HG02588 (cell line): ENCODE data around the gene OPALIN.
"Not testable (repeated sequence)": the region's sequence is repeated elsewhere in the genome, so short reads cannot be mapped to it uniquely, and the experiment has no call there.

ENCODE experiments used
- ATAC-seq: cut with Tn5 transposase; IDR thresholded peaks from one replicate; pipeline ENCODE4 v1.9.1; 2021; ENCODE audit warnings: mild to moderate bottlenecking, moderate library complexity; ENCODE audit not compliant: unreplicated experiment

The OPALIN gene

DNA sequence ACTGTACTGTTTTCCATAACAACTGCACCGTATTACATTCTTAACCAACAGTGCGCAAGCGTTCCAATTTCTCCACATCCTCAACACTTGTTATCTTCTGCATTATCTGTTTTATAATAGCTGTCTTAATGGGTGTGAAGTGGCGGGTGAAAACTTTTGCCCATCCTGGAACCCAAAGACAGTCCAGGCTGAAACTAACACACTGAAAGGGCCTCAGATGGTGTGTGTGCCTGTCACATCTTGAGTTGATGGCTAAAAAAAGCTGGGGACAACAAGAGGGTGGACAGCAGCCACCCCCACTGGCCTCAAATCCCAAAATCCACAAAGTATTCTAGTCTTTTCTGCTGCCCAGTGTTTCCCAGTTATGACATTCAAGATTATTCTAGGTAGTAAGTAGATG, 19.4 kb downstream of the OPALIN start:
- ATAC-seq = no peak

DNA sequence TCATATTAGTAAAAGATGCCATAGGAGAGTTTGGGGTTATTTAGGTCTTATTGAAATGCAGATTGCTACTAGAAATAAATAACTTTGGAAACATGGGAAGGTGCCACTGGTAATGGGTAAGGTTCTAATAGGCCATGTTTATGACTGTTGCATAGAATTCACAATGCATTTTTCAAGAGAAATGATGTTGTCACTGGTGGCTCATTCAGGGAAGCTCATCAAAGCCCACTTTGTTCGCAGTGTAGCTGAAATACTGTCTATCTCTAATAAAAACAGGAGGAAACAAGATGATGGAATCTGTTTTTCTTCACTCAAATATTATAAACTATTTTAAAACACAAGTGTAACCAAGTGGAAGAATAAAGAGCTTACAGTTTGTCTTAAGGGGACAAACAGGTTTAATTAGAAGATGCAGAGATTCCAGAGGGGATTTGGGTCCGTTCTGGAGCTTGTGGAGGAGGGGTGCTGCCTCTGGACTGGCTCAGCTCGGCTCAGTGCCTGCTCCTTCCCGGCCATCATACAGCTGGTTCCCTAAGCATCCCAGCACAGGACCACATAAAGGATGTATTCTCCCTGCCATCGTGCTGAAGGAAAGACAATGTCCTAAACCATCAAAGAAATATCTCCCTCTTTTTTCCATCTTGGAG, 20.4 kb downstream of the OPALIN start:
- no peak for ATAC-seq

DNA sequence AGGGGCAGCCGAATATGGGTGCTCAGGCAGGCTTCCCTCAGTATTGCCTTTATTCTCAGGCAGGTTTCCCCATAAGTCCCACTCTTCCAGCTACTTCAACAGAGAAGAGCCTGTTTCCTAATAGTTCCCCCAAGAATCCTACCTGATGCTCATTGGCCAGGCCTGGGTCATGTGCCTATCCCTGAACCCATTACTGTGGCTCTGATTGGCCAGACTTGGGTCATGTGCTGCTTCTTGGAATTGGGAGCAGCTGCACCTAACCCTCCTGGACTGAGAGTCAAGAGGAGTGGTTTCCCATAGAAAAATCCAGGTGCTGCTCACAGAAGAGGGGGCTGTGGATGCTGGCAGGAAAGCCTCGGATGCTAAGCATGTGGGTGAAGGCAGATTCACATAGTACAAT, 21.7 kb downstream of the OPALIN start:
- no peak for ATAC-seq

- no peak for ATAC-seq
Measured at GRCh38 chr10:96334616-96335526, 23.9 kb downstream of the OPALIN start.

DNA sequence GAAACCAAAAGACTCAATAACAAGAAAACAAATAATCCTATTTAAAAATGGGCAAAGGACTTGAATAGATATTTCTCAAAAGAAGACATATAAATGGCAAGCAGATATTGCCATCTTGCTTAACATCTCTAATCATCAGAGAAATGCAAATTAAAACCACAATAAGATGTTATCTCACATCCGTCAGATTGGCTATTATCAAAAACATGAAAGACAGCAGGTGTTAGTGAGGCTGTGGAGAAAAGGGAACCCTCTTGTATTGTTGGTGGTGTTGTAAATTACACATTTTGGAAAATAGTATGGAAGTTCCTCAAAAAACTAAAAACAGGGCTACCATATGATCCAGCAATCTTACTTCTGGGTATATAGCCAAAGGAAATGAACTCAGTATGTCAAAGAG, 25.7 kb downstream of the OPALIN start:
- no peak for ATAC-seq

GRCh38 chr10:96327462-96327861, 31.3 kb downstream of the OPALIN start:
- ATAC-seq = no peak

DNA sequence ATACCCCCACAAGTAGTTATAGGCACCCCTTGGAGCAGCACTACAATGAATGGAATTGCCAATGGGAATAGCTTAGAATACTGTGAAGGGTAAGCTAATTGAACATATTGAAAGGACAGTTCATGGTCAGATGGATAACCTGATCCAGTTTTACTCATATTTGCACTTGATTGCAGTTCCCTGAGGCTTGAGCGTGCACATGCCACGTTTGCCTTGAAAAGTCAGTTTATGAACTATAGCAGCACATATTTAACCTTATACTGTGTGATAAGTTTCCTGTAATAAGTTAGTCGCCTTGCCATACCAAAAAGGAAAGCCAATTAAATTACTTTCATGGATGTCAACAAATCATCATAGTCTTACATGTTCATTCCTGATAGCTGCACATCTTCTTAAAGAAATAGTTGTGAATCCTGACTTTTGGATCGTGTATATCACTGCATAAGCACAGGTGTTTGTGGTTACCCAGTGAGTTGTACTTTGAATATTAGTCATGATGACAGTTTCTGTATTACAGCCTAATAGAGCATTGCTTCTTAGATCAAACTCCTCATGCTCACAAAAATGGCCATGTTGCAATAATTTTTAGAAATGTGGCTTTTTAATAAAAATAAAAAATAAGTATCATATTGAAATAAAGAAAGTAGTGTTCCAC, 33.0 kb downstream of the OPALIN start:
- peak; percentile 94 for ATAC-seq

DNA sequence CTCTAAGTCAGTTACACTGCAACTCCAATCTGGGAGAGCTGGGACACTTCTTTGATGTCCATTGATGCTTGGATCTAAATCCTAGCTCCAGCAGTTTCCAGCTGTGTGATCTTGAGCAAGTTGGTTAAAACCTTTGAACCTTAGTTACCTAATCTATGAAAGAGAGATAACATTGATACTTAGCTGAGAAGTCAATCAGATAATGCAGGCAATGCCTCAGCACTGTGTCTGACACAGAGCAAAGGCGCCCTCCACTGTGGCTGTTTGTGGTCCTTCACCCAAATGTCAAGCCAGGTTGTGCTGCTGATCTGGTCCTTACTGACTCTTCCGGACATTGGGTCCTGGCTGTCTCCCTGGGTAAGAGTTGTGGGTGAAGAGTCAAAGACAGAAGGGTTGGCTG, 34.4 kb downstream of the OPALIN start:
- no peak for ATAC-seq

DNA sequence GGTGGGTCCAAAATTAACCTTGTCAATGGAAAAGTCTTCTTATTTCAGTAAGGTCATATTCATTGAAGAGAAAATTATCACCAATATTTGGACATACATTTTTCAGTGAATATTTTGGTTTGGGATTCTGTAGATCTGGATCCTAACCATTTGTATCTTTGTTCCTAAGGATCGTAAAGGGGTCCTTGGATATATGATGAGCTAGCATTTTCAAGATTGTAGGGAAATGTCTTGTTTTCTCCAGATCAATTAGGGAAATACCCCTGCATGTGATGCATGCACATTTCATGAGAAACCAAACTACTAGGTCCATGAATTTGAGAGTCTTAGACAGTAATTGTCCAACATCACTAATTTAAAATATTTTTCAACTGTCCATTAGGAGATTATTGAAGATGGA, 36.5 kb downstream of the OPALIN start:
- ATAC-seq = no peak

DNA sequence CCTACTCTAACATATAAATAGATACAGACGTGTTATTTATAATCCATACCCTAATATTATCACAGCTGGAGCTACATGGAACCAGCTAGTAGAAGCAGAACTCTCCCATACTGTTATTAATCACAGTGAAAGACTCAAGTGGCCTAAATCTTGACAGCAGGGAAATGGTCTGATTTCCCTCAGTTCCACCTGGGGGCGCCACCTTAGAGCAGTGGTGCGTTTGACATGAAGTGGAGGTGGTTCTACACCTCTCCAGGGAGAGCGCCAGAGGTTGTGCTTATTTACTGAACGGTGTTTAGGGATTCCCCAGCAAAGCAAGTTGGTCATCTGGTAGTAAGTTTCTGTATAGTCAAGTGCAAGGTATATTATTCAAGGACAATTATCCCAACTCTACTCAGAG, 37.0 kb downstream of the OPALIN start:
- no peak for ATAC-seq

DNA sequence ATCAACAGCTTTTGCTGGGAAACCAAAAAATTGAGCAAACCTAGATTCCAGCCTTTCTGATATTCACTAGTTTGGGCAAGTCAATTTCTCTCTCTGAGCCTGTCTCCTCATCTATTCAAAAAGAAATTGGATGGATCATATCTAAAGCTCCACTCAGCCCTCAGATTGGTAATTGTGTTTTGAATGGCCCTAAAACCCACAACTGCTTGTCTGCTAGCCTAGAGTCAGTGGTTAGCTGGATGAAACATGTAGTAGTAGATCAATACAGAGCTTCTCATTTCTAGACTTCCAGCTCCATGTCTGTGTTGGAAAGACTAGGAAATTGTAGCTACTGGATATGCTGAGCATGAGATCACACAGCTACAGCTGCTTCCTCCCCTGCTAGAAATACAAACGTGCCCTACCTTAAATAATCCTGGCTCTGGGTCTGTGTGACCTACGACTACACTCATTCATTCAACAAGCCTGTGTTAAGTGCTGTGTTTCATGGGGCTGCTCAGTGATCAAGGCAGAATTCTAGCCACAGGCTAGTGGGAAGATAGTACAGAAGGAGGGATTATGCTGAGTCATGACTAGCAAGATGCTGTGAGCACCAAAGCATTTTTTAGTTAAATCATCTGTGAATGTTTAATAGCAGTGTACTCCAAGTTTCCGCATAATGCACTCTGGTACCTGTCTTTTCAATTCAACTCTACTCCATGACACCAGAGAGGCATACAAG, 38.9 kb downstream of the OPALIN start:
- no peak for ATAC-seq

DNA sequence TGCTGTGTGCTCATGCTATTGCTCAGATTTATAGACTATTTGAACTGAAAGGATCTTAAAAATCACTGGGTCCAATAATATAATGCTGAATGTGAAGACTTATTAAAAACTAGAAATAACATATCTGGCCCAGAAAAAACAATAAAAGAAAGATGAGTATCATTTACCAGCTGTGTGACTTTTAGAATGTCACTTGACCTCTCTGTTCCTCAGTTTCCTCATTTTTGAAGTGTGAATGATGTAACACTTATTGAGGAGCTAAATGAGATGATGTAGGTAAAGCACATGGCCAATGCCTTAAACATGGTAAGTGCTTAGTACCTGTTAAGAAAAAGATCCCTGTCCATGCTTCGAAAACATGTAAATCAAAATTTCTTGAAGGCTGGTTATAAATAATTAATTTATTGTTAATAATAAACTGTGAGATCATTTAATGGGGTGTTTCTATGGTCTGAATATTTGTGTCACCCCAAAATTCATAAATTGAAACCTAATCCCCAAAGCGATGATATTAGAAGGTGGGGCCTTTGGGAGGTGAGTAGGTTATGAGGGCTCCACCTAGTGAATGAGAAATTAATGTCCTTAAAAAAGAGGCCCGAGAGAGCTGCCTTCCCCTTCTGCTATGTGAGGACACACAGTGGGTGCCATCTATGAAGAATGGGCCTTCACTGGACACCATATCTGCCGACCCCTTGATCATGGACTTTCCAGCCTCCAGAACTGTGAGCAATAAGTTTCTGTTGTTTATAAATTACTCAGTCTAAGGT, 41.6 kb downstream of the OPALIN start:
- no peak for ATAC-seq

DNA sequence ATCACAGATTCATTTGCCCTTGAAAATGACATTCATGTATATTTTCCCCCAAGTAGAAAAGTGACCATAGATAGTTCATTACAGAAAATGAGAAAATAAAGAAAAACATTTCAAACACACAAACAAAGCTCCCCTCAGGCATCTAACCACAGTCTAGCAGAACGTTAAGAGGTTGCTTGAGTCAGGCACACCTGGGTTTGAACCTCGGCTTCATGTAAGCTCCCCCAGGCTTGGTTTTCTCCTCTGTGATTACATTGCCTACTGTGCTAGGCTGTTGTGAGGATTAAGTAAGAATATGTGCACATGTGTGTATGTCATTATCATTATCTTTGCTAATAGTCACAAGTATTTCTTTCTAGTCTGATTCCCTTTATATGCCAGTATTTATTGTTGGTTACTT, 45.5 kb downstream of the OPALIN start:
- no peak for ATAC-seq

DNA sequence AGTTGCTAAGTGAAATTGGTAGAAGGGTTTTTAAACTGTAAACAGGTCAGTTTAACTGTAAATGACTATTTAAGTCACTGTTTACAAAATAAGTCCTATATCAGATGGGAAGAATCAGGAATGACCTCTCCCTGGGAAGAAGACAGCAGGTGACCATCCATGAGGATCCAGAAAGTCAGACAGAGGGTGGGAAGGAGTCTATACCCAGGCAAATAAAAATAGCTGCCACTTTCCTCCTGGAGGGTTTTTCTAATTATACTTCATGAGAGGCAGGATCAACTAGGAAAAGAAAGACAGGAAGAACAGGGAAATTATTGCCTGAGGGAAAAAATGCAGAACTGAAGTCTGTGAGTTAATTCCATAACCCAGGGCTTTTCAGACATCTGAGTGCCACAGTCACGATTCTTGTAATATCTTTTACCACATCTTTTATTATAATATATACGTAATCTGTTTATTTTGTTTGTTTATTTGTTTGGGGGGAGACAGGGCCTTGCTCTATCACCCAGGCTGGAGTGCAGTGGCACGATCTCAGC, 47.6 kb downstream of the OPALIN start:
- no peak for ATAC-seq

DNA sequence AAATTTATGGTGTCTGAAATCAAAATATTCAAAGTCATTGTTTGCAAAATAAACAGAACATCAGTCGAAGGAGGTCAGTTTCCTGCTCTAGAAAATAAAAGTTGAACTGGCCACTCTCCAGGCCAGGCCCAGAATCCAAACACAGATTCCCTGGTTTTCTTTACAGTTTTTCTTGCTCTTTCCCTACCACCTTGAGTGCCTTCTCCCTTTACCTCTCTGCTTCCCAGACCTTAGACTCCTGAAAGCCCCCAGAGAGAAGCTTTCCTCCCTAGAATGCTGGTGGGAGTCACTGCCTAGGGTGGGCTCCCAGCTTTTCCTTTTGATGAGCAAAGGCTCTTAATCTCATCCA, 48.5 kb downstream of the OPALIN start:
- ATAC-seq = no peak

DNA sequence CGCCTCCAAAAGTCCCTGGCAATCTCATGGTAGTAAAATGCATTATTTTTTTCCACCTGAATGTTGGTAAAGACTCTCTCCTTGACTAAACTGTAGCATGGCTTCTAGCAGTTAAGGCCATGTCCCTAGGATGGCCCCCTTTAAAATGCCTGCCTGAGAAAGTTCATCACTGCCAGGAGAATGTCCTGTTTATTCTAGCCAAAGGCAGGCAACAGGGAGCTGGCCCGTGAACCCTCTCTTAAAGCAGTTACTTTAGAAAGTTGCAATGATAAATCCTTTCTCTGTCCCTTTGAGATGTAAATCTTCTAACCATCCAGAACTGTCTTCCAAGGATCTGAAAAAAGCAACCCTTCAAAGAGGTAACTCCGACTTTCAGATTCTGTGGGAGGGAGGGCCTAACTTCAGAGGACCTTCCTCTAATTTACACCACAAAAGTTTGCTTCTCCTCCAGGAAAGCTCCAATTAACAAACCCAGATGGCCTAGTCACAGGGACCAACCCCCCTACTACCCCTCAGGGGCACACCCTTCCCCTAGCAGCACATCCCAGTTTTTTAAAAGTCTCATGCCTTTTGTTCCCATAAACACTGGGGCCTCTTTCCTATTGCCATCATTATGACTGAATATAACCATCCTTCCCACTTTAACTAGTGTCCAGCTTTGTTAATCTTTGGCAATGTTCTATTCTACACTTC, 49.0 kb downstream of the OPALIN start:
- no peak for ATAC-seq

DNA sequence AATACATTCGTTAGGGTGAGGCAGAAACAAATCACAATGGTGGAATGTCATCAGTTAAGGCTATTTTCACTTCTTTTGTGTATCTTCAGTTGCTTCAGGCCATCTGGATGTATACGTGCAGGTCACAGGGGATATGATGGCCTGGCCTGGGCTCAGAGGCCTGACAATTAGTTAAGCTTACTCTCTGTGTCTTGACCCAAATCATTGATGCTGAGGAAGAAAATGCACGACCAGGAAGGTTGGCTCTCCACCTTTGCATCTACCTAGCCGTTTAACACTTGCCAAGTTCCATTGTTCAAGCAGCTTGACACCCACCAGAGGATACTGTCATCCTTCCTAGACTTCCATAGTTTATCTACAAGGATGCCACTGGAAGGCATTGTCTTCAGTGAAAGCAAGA, 49.9 kb downstream of the OPALIN start:
- not testable (repeated sequence) for ATAC-seq

- no peak for ATAC-seq
Measured at GRCh38 chr10:96306516-96306915, 52.3 kb downstream of the OPALIN start.

GRCh38 chr10:96305019-96305418, 53.8 kb downstream of the OPALIN start:
- ATAC-seq = no peak

DNA sequence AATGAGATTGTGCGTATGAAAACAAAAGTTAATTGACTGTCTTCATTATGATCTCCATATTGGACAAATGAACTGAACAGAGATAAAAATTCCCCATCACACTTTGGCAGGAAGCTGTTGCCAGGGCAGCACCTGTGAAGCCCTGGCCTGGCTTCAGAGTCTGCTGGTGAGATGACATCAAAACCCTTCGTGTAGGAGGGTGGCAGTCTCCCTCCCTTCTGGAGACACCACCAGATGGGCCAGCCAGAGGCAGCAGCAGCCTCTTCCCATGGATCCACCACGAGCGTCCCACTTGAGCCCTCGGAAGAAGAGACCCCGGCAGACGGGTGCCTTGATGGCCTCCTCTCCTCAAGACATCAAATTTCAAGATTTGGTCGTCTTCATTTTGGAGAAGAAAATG, 54.6 kb downstream of the OPALIN start, which contains the start of gene DNTT:
TSS of gene DNTT (plus strand) at position 205 of the 400 bp plus-strand sequence. CDS start at position 269, 64 bp downstream.
- no peak for ATAC-seq
